Fibroblast of lung (primary cell): ENCODE results near the gene GZMM. TPM values are rescaled to one million over a fixed set of nuclear protein-coding genes. Genes with fewer than 3 reads are reported as not detected.

Source experiments
- DNase-seq, 2 donors: peaks; one replicate each; pipeline versions ENCODE4 v3.0.0 to v3.0.0-alpha.2; 2010; ENCODE audit warnings: low read depth in 2 of 2
- H2AFZ ChIP-seq: 2 replicates; pipeline ENCODE4 v1.5.1; 2012; ENCODE audit warnings: low read length, control low read depth, inconsistent platforms
- H3K27ac ChIP-seq: 2 replicates; pipeline ENCODE4 v1.5.1; 2011; ENCODE audit warnings: low read length, control low read depth; ENCODE audit not compliant: insufficient read depth
- H3K27me3 ChIP-seq: 2 replicates; pipeline ENCODE4 v1.5.1; 2011; ENCODE audit warnings: mild to moderate bottlenecking, low read length; ENCODE audit not compliant: control insufficient read depth, insufficient read depth
- H3K36me3 ChIP-seq: 2 replicates; pipeline ENCODE4 v1.5.1; 2011; ENCODE audit warnings: low read length; ENCODE audit not compliant: control insufficient read depth, insufficient read depth
- H3K4me1 ChIP-seq: 2 replicates; pipeline ENCODE4 v1.5.1; 2011; ENCODE audit warnings: low read length; ENCODE audit not compliant: control insufficient read depth, insufficient read depth; ENCODE audit errors: extremely low read depth
- H3K4me2 ChIP-seq: 2 replicates; pipeline ENCODE4 v1.5.1; 2011; ENCODE audit warnings: low read length, control low read depth; ENCODE audit not compliant: insufficient read depth; ENCODE audit errors: extremely low read depth
- H3K4me3 ChIP-seq, 4 experiments: fragments of 200-600 bp in 1 of 4; sonication (generic) in 1 of 4; replicated peaks in 1 of 4; 2 replicates each; pipeline ENCODE4 v1.5.1; 2011 to 2016; ENCODE audit warnings: low read length in 4 of 4, low read depth in 3 of 4, mild to moderate bottlenecking in 3 of 4, control low read depth in 2 of 4, inconsistent platforms in 1 of 4, mixed read lengths in 1 of 4; ENCODE audit not compliant: insufficient read depth in 1 of 4; ENCODE audit errors: control extremely low read depth in 1 of 4
- H3K79me2 ChIP-seq: 2 replicates; pipeline ENCODE4 v1.5.1; 2012; ENCODE audit warnings: mild to moderate bottlenecking, low read length, inconsistent platforms; ENCODE audit not compliant: control insufficient read depth, insufficient read depth
- H3K9ac ChIP-seq: 2 replicates; pipeline ENCODE4 v1.5.1; 2011; ENCODE audit warnings: mild to moderate bottlenecking, low read length, control low read depth; ENCODE audit not compliant: insufficient read depth
- H3K9me3 ChIP-seq: 2 replicates; pipeline ENCODE4 v1.5.1; 2012; ENCODE audit warnings: low read depth, low read length; ENCODE audit not compliant: control insufficient read depth, insufficient read depth
- H4K20me1 ChIP-seq: 2 replicates; pipeline ENCODE4 v1.5.1; 2011; ENCODE audit warnings: low read length; ENCODE audit not compliant: control insufficient read depth, insufficient read depth; ENCODE audit errors: extremely low read depth
- CTCF ChIP-seq, 2 donors: IDR thresholded peaks in 1 of 2; conservative IDR thresholded peaks in 1 of 2; 1 replicate in 1 of 2; 2 replicates in 1 of 2; pipeline ENCODE4 v1.5.1; 2011 to 2012; ENCODE audit warnings: low read length in 2 of 2, control low read depth in 1 of 2, inconsistent platforms in 1 of 2, low read depth in 1 of 2, mild to moderate bottlenecking in 1 of 2
- EZH2 ChIP-seq: IDR thresholded peaks from 2 replicates; pipeline ENCODE4 v1.5.1; 2012; ENCODE audit warnings: low read length, control low read depth, mild to moderate bottlenecking; ENCODE audit errors: missing control alignments
- polyA plus RNA-seq, 2 donors: library from polyadenylated mRNA; depleted of rRNA in 1 of 2; stranded (reverse) in 1 of 2; unstranded in 1 of 2; fragments of >200 nt; gene quantifications; 2 replicates each; pipeline ENCODE4 v1.2.1, GENCODE V29; 2011 to 2012; ENCODE audit warnings: missing spikeins in 1 of 2
- total RNA-seq: library from RNA; depleted of rRNA; stranded (reverse); fragments of >200 nt; gene quantifications from 2 replicates; pipeline ENCODE4 v1.2.1, GENCODE V29; 2014

GZMM gene
- total and polyA plus RNA-seq, 2 donors (not counting 1 experiment from before 2014, with no cell fraction given), result 0.17 to 0.35 TPM

DNA sequence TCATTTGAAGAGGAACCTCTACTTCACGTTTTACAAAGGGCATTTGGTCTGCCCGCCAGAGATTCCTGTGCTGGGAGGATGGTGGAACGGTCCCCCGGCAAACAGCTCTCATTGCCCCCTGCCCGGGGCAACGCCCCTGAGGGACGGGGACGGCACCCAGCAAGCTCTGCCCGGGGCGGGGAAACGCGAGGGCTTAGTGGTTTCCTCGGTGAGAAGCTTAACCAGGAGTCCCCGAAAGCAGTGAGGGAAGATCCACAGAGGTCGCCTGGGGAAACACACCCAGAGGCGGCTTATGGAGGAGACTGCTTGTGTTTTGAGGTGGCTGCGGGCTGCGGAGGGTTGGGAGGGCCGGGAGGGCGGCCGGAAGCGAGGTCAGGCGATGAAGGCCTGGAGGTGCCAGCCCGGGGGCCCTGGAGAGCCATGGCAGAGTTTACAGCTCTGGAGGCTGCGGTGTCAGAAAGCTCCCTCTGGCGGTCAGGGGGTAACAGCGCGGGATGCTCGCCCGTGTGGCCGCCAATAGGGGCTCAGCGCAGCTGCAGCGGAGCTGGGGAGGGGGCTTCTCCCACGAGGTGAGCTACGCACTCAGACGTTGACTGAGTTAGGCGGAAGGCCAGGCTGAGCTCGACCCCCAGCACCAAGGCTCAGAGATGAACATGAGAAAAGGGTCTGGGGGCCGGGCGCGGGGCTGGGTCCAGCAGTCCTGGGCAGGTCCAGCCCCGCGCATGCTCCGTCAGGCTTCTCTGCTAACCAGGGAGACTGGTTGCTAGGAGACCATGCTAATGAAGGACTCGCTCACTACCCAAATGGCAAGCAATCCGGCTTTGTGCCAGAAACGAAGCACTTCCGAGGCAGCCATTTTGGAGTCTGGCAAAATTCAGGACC lies 37.2 kb upstream of the GZMM start:
- Histone ChIP-seq H3K27ac (peak overlapping the region; percentile 98), H3K4me1 (peaks cover 7% of the 10 kb centered on the region), H3K4me3 (peak overlapping the region; percentile 85 to 99 (median 92)), H3K27me3 (no peaks in the 10 kb centered on the region), H3K36me3 (no peaks in the 10 kb centered on the region), H3K9ac (peak overlapping the region; percentile 98), H2AFZ (peak overlapping the region; percentile 94), H3K4me2 (peak overlapping the region; percentile 83), H4K20me1 (no peaks in the 10 kb centered on the region), H3K79me2 (peaks cover 8% of the 10 kb centered on the region), H3K9me3 (no peaks in the 10 kb centered on the region)
- peak; percentile 100 for DNase-seq
- TF ChIP-seq CTCF (conservative IDR thresholded peaks at IDR 0.05 in 1 of 2, IDR thresholded peaks at IDR 0.05 in 1 of 2; ENCODE audit: low read depth in 1 of 2, low read length in 2 of 2), result peak; percentile 83 to 89
- TF ChIP-seq EZH2, result no peak

GRCh38 chr19:507286-508203 lies 36.3 kb upstream of the GZMM start, which contains the start of gene TPGS1:
TPGS1 (plus strand) TSS chr19:507497; CDS start chr19:507507, 10 bp downstream.
- Histone ChIP-seq H3K36me3 (no peaks in the 10 kb centered on the region), H3K4me3 (peak within 1 kb of the TSS; percentile 85 to 99 (median 92)), H3K9ac (peak within 1 kb of the TSS; percentile 98), H3K4me1 (peaks cover 7% of the 10 kb centered on the region), H3K79me2 (peaks cover 8% of the 10 kb centered on the region), H2AFZ (peak within 1 kb of the TSS; percentile 94), H4K20me1 (no peaks in the 10 kb centered on the region), H3K27me3 (no peaks in the 10 kb centered on the region), H3K27ac (peak within 1 kb of the TSS; percentile 98), H3K9me3 (no peaks in the 10 kb centered on the region), H3K4me2 (peak within 1 kb of the TSS; percentile 94)
- peak; percentile 63 to 65 for DNase-seq
- TF ChIP-seq CTCF (conservative IDR thresholded peaks at IDR 0.05 in 1 of 2, IDR thresholded peaks at IDR 0.05 in 1 of 2; ENCODE audit: low read depth in 1 of 2, low read length in 2 of 2), result no peak
- no peak for TF ChIP-seq EZH2
